Trophoblast cell (in vitro differentiated cells and primary cell): ENCODE results near the gene FCGR2B.

Experiments
- DNase-seq, 2 donors: peaks; one replicate each; pipeline ENCODE4 v3.0.0-alpha.2; 2016
- H2AFZ ChIP-seq: 2 replicates; pipeline ENCODE4 v1.6.1; 2013; ENCODE audit warnings: low read length, moderate library complexity, mild to moderate bottlenecking; ENCODE audit not compliant: insufficient read depth, poor library complexity
- H2AK5ac ChIP-seq: 2 replicates; pipeline ENCODE4 v1.6.1; 2013; ENCODE audit warnings: mild to moderate bottlenecking, low read length
- H2BK120ac ChIP-seq: 2 replicates; pipeline ENCODE4 v1.6.1; 2013; ENCODE audit warnings: low read length, mild to moderate bottlenecking, moderate library complexity; ENCODE audit not compliant: insufficient read depth, poor library complexity
- H2BK12ac ChIP-seq: 2 replicates; pipeline ENCODE4 v1.6.1; 2013; ENCODE audit warnings: mild to moderate bottlenecking, low read length, moderate library complexity
- H2BK5ac ChIP-seq: 2 replicates; pipeline ENCODE4 v1.6.1; 2013; ENCODE audit warnings: low read length, low read depth, moderate library complexity, mild to moderate bottlenecking; ENCODE audit not compliant: poor library complexity
- H3K14ac ChIP-seq: 2 replicates; pipeline ENCODE4 v1.6.1; 2013; ENCODE audit warnings: mild to moderate bottlenecking, low read length
- H3K18ac ChIP-seq: 2 replicates; pipeline ENCODE4 v1.6.1; 2013; ENCODE audit warnings: mild to moderate bottlenecking, low read length
- H3K23ac ChIP-seq: 2 replicates; pipeline ENCODE4 v1.6.1; 2013; ENCODE audit warnings: low read length
- H3K27ac ChIP-seq: 2 replicates; pipeline ENCODE4 v1.5.1; 2013; ENCODE audit warnings: low read depth, mild to moderate bottlenecking, inconsistent platforms, low read length, moderate library complexity
- H3K27me3 ChIP-seq: 2 replicates; pipeline ENCODE4 v1.6.1; 2013; ENCODE audit warnings: inconsistent platforms, mild to moderate bottlenecking, low read length, moderate library complexity; ENCODE audit not compliant: insufficient read depth
- H3K36me3 ChIP-seq, 2 experiments: 1 replicate in 1 of 2; 2 replicates in 1 of 2; pipeline ENCODE4 v1.6.1; 2013; ENCODE audit warnings: low read length in 2 of 2, mild to moderate bottlenecking in 2 of 2, moderate library complexity in 1 of 2; ENCODE audit not compliant: insufficient read depth in 2 of 2, control insufficient read depth in 1 of 2
- H3K4ac ChIP-seq: 2 replicates; pipeline ENCODE4 v1.6.1; 2013; ENCODE audit warnings: low read depth, mild to moderate bottlenecking, low read length, moderate library complexity
- H3K4me1 ChIP-seq, 2 experiments: 1 replicate in 1 of 2; 2 replicates in 1 of 2; pipeline ENCODE4 v1.6.1; 2013; ENCODE audit warnings: low read length in 2 of 2, mild to moderate bottlenecking in 2 of 2, moderate library complexity in 1 of 2; ENCODE audit not compliant: insufficient read depth in 2 of 2, control insufficient read depth in 1 of 2
- H3K4me2 ChIP-seq: 2 replicates; pipeline ENCODE4 v1.6.1; 2013; ENCODE audit warnings: inconsistent platforms, mild to moderate bottlenecking, low read length, moderate library complexity
- H3K4me3 ChIP-seq: 2 replicates; pipeline ENCODE4 v1.5.1; 2013; ENCODE audit warnings: mild to moderate bottlenecking, low read depth, low read length, inconsistent platforms
- H3K79me1 ChIP-seq: one replicate; pipeline ENCODE4 v1.6.1; 2013; ENCODE audit warnings: low read length
- H3K79me2 ChIP-seq: 2 replicates; pipeline ENCODE4 v1.6.1; 2013; ENCODE audit warnings: low read length, mild to moderate bottlenecking; ENCODE audit not compliant: control insufficient read depth, insufficient read depth, poor library complexity
- H3K9ac ChIP-seq: 2 replicates; pipeline ENCODE4 v1.6.1; 2013; ENCODE audit warnings: mild to moderate bottlenecking, low read length
- H3K9me3 ChIP-seq: 2 replicates; pipeline ENCODE4 v1.6.1; 2013; ENCODE audit warnings: low read depth, mild to moderate bottlenecking, control low read depth, inconsistent platforms, low read length; ENCODE audit not compliant: insufficient read depth
- H4K12ac ChIP-seq: 2 replicates; pipeline ENCODE4 v1.6.1; 2013; ENCODE audit warnings: low read depth, mild to moderate bottlenecking, low read length, moderate library complexity
- H4K8ac ChIP-seq: 2 replicates; pipeline ENCODE4 v1.6.1; 2013; ENCODE audit warnings: low read depth, mild to moderate bottlenecking, low read length, moderate library complexity
- H4K91ac ChIP-seq: one replicate; pipeline ENCODE4 v1.6.1; 2013; ENCODE audit warnings: low read depth, mild to moderate bottlenecking, low read length, moderate library complexity
- WGBS: extraction: QIAGEN DNeasy Blood & Tissue Kit; methylation state at CpG from one replicate; pipeline ENCODE4 v1.1.7; 2013; ENCODE audit warnings: missing lambda C conversion rate; ENCODE audit not compliant: insufficient read length, insufficient coverage; ENCODE audit errors: extremely low coverage; 5-methylcytosine and 5-hydroxymethylcytosine counted together

The FCGR2B gene

DNA sequence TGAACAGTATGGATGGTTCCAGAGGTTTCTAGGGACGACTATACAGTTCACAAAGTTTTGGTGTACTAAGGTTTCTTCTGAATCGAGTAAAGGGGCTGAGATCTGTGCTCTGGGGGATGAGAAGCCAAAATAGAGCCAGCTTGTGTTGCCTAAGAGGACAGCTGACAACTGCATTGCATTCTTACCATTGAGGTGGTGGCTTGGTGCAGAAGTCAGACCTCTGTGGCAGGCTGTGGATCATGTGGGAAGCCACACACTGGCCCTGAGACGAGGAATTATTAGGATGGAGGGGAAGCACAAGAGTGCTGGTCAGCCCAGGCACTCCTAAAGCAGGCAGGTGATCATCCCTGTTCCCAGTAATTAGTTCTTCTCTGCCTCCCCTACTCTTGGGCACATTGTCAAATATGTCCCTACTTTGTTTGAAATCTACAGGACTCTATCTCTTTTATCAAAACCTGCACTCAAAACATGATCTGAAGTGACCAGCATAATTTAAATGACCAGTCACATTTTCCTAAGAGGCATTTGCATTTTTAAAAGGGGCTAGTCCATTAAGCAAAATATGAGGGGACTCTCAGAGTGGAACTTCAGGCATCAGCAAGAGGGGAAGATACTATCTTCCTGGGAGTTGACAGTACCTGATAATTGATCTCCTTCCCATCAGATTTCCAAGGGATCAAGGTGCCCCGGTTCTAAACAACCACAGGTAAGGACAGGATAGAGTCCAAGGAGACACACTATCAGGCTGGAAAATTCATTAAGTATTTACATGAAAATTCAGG, 58.2 kb downstream of the FCGR2B start, which contains the start of gene FCRLB:
Gene FCRLB (plus strand): TSS at position 589 of the 782 bp plus-strand sequence. CDS start 1,129 bp downstream, outside the sequence.
- no peak within 1 kb of the TSS for H3K9ac ChIP-seq
- H3K4me3 ChIP-seq: no peak within 1 kb of the TSS
- H3K4me2 ChIP-seq: no peak within 1 kb of the TSS
- H4K12ac ChIP-seq: no peak within 1 kb of the TSS
- no peak within 1 kb of the TSS for H4K91ac ChIP-seq
- H3K4me1 ChIP-seq: peaks cover 8 to 10% of the 10 kb centered on the region in 2 experiments
- no peak within 1 kb of the TSS for H3K4ac ChIP-seq
- no peak within 1 kb of the TSS for H3K27ac ChIP-seq
- H2AFZ ChIP-seq: no peak within 1 kb of the TSS
- H3K27me3 ChIP-seq: no peaks in the 10 kb centered on the region
- peaks cover under 1% of the 10 kb centered on the region for H3K79me2 ChIP-seq
- H2BK12ac ChIP-seq: no peak within 1 kb of the TSS
- H2AK5ac ChIP-seq: no peak within 1 kb of the TSS
- H3K23ac ChIP-seq: no peak within 1 kb of the TSS
- H2BK5ac ChIP-seq: no peak within 1 kb of the TSS
- no peak for DNase-seq
- peaks cover 1% of the 10 kb centered on the region for H3K79me1 ChIP-seq
- H2BK120ac ChIP-seq: no peak within 1 kb of the TSS
- H3K9me3 ChIP-seq: peaks cover 2% of the 10 kb centered on the region
- no peak within 1 kb of the TSS for H3K14ac ChIP-seq
- no peak within 1 kb of the TSS for H3K18ac ChIP-seq
- no peak within 1 kb of the TSS for H4K8ac ChIP-seq
- no peaks in the 10 kb centered on the region for H3K36me3 ChIP-seq
- no CpG with 5 or more reads among the region's 4 CpGs for WGBS

DNA sequence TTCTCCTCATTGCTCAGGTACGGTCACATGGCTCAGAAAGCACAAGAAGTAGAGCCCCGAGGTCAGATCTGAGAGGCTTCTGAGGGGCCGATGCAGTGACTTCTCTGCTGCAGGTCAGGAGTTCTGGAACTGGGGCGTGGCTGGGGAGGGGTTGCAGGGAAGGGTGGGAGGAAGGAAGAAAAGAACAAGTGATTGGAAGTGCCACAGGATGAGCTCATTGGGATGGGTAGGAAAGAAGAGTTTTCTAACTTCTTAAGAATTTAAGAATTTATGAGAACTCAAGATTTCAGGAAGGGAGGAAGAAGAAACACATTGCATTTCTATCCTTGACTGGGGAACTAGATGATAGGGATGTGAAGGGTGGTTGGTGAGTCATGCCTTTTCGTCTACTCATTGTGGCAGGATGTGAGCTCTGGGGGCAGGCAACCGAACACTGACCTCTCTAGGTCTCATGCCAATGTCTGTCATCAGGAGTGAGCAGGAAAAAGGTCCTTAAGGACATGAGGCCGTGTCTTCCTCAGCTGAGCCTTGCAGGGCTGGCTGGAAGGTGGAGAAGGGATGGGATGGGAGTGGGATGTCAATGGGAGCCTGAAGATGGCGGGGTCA, 58.9 kb downstream of the FCGR2B start:
- H2AFZ ChIP-seq: no peak overlapping the region
- H3K79me2 ChIP-seq: peaks cover 7% of the 10 kb centered on the region
- no peak overlapping the region for H4K12ac ChIP-seq
- H2BK5ac ChIP-seq: no peak overlapping the region
- no peak overlapping the region for H3K14ac ChIP-seq
- H2BK120ac ChIP-seq: no peak overlapping the region
- peaks cover 8% of the 10 kb centered on the region for H3K79me1 ChIP-seq
- H3K9ac ChIP-seq: no peak overlapping the region
- H3K4me2 ChIP-seq: no peak overlapping the region
- no peak overlapping the region for H3K27ac ChIP-seq
- no peak overlapping the region for H3K4me3 ChIP-seq
- H3K4ac ChIP-seq: no peak overlapping the region
- H3K23ac ChIP-seq: no peak overlapping the region
- no peak overlapping the region for H4K91ac ChIP-seq
- H3K18ac ChIP-seq: no peak overlapping the region
- no peak overlapping the region for H4K8ac ChIP-seq
- no CpG with 5 or more reads among the region's 8 CpGs for WGBS
- peak; percentile 15 to 29 for DNase-seq
- no peak overlapping the region for H2AK5ac ChIP-seq
- H3K4me1 ChIP-seq: peaks cover 8 to 10% of the 10 kb centered on the region in 2 experiments
- H3K9me3 ChIP-seq: peaks cover 2% of the 10 kb centered on the region
- H3K36me3 ChIP-seq: no peaks in the 10 kb centered on the region
- H3K27me3 ChIP-seq: no peaks in the 10 kb centered on the region
- no peak overlapping the region for H2BK12ac ChIP-seq

DNA sequence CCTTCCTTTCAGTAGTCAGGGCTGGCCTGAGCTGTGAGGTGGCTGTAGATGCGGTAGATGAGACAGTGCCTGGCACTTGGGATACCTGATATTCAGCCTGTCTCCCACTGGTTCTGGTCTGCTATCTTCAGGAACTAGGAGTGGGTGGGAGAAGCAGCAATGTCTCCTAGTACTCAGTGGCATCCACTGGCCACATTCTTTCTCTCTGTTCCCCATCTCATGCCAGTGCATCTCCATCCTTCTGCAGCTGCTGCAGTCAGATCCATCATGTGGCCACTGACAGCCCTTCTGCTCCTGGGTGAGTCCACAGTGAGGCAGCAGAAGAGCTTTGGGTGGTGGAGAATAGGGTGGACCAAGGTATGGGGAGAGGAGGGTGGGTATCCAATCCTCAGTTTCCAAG, 59.5 kb downstream of the FCGR2B start:
- Histone ChIP-seq H3K79me2 (peaks cover 10% of the 10 kb centered on the region), H3K4me3 (peak overlapping the region; percentile 27), H3K9ac (no peak overlapping the region), H2BK5ac (no peak overlapping the region), H2BK120ac (no peak overlapping the region), H3K9me3 (peaks cover 2% of the 10 kb centered on the region), H4K12ac (no peak overlapping the region), H2BK12ac (no peak overlapping the region), H3K27me3 (no peaks in the 10 kb centered on the region), H2AFZ (no peak overlapping the region), H3K14ac (no peak overlapping the region), H3K4ac (no peak overlapping the region), H3K36me3 (no peaks in the 10 kb centered on the region), H2AK5ac (no peak overlapping the region), H3K4me1 (peaks cover 8 to 10% of the 10 kb centered on the region in 2 experiments), H3K18ac (no peak overlapping the region), H3K4me2 (no peak overlapping the region), H4K8ac (no peak overlapping the region), H3K79me1 (peaks cover 12% of the 10 kb centered on the region), H4K91ac (no peak overlapping the region), H3K27ac (no peak overlapping the region), H3K23ac (no peak overlapping the region)
- no peak for DNase-seq
- WGBS: no CpG with 5 or more reads among the region's 1 CpG

DNA sequence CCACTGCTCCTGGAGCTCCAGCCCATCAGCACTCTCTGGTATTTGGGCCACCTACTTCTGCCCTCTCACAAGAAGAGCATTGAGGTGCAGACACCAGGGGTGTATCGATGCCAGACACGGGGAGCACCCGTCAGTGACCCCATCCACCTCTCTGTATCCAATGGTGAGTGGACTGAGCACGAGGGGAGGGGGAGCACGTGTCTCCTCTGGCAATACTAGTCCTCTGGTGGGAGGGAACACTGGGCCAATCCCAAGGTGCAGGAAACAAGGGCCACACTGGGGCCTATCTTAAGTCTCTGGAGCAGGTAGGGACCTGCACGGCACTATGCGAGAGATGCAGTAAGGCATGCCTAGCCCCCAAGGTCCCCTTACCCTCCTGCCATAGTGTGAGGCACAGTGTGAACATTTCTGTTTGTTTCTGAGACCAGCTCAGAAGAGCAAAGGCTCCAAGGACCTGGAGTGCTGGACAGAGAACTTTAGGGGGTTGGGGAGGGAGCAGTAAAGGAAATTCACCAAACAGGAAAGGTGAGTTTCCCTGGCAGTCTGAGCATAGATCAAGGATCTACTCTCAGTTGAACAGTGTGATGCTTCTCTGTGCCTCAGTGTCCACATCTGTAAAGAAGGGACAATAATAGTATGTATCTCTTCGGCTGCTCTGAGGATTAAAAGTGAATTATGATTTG, 60.7 kb downstream of the FCGR2B start:
- H3K36me3 ChIP-seq: no peaks in the 10 kb centered on the region
- H3K27me3 ChIP-seq: no peaks in the 10 kb centered on the region
- DNase-seq: no peak
- H4K8ac ChIP-seq: no peak overlapping the region
- no peak overlapping the region for H3K23ac ChIP-seq
- no peak overlapping the region for H2BK12ac ChIP-seq
- H3K18ac ChIP-seq: no peak overlapping the region
- H4K91ac ChIP-seq: no peak overlapping the region
- H3K79me1 ChIP-seq: peaks cover 14% of the 10 kb centered on the region
- H3K4me2 ChIP-seq: no peak overlapping the region
- H3K27ac ChIP-seq: no peak overlapping the region
- H3K4me3 ChIP-seq: no peak overlapping the region
- peaks cover 2% of the 10 kb centered on the region for H3K9me3 ChIP-seq
- H3K9ac ChIP-seq: no peak overlapping the region
- peaks cover 10% of the 10 kb centered on the region for H3K79me2 ChIP-seq
- H2AFZ ChIP-seq: no peak overlapping the region
- H3K4ac ChIP-seq: no peak overlapping the region
- H2AK5ac ChIP-seq: no peak overlapping the region
- H2BK5ac ChIP-seq: no peak overlapping the region
- H2BK120ac ChIP-seq: no peak overlapping the region
- no CpG with 5 or more reads among the region's 8 CpGs for WGBS
- H3K14ac ChIP-seq: no peak overlapping the region
- H3K4me1 ChIP-seq: peaks cover 8 to 10% of the 10 kb centered on the region in 2 experiments
- no peak overlapping the region for H4K12ac ChIP-seq
